Renal cortex interstitium (tissue), 11 donors: ENCODE measurements around the gene NME1. TPM values are rescaled to one million over a fixed set of nuclear protein-coding genes. Genes with fewer than 3 reads are reported as not detected.
"Not testable (repeated sequence)": the region's sequence is repeated elsewhere in the genome, so short reads cannot be mapped to it uniquely, and the experiment has no call there.

Experiments used
- DNase-seq, 11 donors: peaks; one replicate each; pipeline ENCODE4 v3.0.0-alpha.2; 2013; ENCODE audit warnings: low read depth in 9 of 11, low spot score in 4 of 11; ENCODE audit errors: extremely low read depth in 1 of 11
- polyA plus RNA-seq, 3 donors: library from polyadenylated mRNA; unstranded; fragments of 120-200 nt; gene quantifications; one replicate each; pipeline ENCODE4 v1.2.1, GENCODE V29; 2013; ENCODE audit not compliant: insufficient read length in 3 of 3

The NME1 gene
- polyA plus RNA-seq, 3 donors, result 68.1 to 76.2 (median 71.0) TPM

DNA sequence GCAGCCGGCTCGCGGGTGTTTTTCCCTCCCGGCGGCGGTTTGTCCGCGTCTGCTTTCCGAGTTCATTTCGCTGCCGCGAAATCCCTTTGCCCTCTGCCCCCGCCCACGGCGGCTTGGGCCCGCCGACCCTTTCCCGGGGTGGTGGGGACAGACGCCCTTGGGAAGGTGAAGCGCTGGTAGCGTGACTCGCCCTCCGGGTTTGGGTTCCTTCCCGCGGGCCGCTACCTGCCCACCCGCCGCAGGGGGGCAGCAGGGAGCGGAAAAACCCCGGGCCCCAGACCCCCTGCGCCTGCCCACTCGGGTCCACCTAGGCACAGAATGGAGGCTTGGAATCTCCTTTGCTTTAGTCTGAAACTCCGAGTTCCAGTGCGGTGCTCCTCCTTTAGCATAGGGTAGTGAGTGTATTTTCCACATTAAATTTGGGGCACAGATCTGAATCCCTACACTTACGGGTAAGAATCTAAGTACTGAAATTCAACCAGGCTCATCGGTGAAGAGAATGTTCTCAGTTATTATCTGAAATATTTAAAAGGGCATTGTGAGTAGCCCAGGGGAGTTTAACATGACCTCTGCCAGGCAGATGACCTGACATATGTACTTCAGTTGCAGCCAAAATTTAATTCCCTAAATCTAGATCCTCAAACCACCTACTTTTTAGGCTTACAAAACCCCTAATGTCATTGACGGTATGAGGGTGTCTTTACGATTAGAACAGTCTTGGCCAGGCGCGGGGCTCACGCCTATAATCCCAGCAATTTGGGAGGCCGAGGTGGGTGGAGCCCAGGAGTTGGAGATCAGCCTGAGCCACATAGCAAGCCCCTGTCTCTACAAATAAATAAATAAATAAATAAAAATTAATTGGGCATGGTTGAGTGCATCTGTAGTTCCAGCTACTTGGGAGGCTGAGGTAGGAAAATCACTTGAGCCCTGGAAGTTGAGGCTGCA is 13.9 kb downstream of the NME1 start:
- DNase-seq, result peak in 2 of 11 donors; percentile 24 to 52

DNA sequence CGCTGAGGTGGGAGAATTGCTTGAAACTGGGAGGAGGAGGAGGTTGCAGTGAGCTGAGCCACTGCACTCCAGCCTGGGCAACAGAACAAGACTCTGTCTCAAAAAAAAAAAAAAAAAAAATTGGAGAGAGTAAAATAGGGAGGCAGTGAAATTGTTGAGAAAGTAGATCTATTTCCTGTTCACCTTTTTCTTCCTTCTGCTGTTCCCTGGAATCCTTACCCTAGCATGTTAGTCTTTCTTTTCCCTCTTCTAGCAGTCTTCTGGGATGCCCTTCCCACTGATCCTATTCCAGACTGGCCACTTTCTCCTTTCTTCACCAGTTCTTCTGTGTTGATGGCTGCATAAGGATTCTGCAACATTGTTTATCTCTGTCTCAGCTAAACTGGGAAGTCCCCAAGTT is 16.0 kb downstream of the NME1 start:
- no peak for DNase-seq

DNA sequence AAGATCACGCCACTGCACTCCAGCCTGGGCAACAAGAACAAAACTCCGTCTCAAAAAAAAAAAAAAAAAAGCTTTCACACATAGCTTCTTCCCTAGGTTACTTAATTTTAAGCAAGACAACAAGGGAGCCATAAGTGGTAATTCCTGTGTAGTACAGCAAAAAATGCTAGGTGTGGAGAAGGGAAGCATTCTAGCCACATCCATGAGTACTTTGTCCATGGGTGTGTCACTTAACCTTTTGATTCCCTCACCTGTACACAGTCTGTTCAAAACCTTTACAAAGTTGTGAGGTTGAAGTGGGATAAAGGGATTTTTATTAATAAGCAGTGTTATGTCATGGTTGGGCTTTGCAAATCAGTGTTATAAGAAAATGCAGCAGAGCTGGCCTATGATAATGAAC is 17.4 kb downstream of the NME1 start:
- DNase-seq, result no peak

DNA sequence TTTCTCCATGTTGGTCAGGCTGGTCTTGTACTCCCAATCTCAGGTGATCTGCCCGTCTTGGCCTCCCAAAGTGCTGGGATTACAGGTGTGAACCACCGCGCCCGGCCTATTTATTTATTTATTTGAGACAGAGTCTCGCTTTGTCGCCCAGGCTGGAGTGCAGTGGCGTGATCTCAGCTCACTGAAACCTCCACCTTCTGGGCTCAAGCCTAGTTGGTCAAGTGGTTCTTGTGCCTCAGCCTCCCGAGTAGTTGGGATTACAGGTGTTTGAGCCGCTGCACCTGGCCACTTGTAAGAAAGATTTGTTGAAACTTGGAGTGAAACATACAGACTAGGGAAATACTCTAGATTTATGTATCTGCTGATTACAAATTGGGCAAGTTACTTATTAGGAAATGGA is 18.7 kb downstream of the NME1 start:
- not testable (repeated sequence) for DNase-seq

DNA sequence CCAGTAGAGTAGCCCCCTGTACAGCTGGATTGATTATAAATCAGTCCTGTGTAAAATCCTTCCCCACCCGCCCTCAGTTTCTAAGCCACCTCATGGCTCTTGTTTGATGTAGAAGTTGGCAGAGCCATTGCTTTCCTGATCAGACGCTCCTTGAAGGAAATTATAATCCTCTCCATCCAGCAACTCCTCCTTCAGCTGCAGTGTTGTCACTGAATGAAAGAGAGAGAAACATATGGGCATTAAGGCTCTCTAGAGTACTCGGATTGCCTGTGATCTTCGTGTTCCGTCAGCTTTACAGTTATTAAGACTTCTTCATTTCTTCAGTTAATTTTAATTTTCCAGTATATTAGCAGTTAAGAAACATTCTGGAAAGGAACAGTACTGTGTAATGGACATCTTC is 27.1 kb downstream of the NME1 start:
- no peak for DNase-seq

DNA sequence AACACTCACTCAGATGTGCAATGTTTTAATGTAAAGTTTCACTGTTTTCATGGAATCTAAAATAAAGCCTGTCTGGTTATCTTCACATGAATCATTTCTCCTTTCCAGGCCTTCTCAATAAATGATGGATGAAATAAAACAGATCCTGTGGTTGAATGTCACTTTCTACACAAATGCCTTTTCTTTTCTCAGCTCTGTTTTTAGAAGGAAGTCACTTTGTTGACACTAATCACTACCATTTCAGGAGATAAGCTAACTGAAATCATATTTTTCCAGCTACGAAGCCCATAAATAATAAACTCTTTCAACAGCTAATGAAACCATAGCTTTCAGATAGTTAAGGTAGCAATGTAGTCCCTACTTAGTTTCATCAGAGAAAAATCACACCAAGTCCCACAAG is 30.8 kb downstream of the NME1 start:
- no peak for DNase-seq

DNA sequence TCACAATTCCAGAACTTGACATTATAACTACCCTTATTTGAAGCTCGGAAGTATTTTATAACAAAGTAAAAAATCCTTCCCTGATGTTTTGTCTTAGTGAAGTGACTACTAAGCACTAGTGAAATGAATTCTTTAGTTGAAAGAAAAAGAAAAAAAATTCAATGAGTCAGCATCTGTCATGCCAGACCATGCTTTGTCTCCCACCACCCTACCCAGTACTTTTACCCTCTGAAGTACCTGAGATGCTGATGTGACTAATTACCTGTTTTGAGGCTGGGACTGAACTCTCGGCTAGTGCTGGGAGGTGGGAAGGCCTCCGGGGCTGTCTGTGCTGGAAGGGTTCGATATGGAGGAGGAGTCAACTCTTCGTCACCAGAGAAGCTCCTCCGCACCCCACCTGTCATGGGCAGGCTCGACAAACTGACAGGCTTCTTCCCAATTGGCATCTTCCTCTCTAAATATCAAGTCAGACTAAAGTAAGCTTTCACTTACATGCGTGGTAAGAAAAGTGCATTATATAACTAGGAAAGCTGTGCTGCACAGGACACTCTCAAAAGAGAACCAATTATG is 32.5 kb downstream of the NME1 start:
- no peak for DNase-seq

DNA sequence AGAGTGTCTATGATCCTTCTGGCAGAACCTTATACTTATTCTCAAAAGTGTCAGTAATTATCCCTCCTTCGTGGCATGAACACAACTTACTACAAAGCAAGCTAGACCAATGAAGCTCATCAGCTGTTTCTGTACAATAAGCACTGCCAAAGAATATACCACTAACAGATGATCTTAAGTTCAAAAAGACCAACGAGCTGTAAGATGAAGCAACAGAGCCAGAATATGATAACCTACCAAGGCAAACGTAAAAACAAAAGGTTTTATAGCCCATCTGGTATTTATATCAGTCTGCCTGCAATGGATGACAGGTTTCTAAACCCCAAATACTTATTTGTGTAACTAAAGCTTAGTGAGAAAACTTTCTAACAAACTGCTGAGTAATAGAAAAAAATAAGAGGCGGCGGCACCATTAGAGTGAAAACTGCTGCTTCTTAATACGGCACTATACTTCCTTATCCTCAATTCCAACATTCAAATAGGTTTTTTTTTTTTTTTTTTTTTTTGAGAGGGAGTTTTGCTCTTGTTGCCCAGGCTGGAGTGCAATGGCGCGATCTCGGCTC is 35.0 kb downstream of the NME1 start:
- DNase-seq, result no peak

DNA sequence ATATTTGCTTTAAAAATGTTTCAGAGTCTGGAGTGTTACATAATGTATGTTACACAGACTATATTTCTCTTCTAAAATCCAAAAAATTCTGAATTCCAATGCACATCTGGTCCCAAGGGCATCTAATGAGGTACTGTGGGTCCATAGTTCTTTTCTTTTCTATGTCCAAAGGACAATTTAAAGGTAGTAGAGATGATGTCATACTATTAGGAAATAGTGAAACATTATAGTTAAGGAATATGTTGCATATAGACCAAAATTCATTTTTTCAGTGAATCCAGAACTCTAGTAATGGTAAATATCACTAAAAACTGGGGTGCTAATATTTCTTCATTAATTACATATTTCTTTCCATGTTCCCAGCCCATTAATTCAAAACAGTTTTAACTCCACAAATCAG is 35.8 kb downstream of the NME1 start:
- DNase-seq, result no peak

DNA sequence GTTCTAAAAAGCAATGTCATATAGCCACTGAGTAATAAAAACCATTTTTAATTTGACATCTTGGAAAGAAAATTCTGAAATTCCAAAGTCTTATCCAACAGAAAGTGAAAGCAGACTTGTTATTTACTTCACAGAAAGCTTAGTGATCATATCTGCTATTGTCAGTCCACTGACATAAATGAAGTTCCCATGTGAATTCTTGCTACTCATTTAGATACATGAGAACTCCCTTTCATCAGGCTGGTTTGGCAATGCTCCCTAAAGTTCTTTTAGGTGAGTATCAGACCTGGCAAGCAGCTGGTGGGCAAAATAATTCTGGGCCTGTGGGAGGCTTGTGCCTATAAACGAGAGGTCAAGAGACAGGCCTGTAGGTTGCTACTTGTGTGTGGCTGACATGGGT is 36.3 kb downstream of the NME1 start:
- DNase-seq, result no peak

DNA sequence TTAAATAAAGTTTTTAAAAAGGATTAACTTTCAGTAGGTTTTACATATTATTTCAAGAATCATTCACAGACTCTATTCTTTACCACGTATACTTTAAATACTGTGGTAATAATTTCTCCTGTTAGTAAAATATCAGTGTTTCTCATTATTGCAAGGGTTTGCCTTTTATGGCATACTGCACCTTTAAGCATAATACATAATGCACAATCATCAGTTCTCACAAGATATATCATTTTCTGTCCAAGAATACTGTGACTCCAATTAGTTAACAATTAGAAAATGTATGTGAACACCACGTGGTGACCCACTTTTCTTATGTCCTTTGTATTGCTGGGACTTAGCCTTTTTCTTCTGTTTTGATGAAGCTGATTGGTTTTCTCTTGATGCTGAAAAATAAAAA is 38.5 kb downstream of the NME1 start:
- DNase-seq, result no peak

DNA sequence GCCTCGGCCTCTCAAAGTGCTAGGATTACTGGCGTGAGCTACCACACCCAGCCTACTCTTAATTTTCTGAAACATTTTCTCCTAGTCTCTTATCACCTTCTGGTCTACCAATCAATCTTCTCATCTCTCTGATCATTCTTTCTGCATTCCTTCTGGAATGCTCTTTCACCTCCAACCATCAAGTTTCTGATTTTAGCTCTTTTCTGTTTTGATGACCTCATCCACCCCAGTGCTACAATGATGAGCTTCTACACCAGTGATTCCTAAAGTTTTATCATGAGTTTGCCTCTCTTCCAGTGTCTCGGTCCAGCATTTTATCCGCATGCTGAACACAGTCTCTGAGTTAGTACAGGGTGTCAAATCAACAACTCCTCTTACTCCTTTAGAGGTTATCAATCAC is 44.4 kb downstream of the NME1 start:
- no peak for DNase-seq

DNA sequence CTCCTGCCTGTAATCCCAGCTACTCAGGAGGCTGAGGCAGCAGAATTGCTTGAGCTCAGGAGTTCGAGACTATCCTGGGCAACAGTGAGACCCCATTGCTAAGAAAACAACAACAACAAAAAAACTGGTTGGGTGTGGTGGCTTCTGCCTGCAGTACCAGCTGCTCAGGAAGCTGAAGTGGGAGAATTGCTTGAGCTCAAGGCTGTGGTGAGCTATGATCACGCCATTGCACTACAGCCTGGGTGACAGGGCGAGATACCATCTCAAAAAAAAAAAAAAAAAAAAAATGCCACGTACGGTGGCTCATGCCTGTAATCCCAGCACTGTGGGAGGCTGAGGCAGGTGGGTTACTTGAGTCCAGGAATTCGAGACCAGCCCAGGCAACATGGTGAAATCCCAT is 46.9 kb downstream of the NME1 start:
- no peak for DNase-seq

DNA sequence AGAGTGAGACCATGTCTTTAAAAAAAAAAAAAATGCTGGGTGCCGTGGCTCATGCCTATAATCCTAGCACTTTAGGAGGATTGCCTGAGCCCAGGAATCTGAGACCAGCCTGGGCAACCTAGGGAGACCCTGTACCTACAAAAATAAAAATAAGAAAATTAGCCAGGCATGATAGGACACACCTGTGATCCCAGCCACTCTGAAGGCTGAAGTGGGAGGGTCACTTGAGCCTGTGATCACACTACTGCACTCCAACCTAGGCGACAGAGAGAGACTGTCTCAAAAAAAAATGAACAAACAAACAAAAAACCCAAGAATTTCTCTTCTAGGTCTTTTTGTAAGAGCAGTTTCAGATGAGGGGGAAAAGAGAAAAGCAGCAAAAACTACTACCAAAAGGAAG is 47.5 kb downstream of the NME1 start:
- DNase-seq, result no peak

DNA sequence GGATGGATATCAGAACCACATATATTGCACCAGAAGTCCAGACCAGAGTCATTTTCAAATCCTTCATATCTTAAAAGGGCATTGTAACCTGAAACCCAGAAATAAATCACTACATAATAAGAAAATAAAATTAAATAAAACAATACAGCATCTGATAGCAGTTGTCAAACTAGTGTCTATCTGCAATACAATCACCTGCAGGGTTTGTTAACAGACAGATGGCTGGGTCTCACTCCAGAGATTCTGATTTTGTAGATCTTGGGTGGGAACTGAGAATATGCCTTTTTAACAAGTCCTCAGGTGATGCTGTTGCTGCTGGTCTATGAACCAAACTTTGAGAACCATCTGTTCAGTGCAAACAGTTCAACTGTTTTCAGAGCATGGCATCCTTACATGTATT is 50.5 kb downstream of the NME1 start:
- DNase-seq, result no peak

Other genes starting within 250 kb of the NME1 start
- gene SPAG9, start 32.7 kb upstream of the NME1 start, polyA plus RNA-seq, result 100 to 1,000 TPM in 2 of 3 donors, 10 to 100 TPM in 1; 97.0 to 129 (median 103) TPM
- 100 to 1,000 TPM; 221 to 288 (median 268) TPM for gene NME2, start 12.9 kb downstream of the NME1 start, polyA plus RNA-seq
- gene MBTD1, start 106.5 kb downstream of the NME1 start, polyA plus RNA-seq, result 10 to 100 TPM; 47.6 to 61.2 (median 54.4) TPM
- gene UTP18, start 107.0 kb downstream of the NME1 start, polyA plus RNA-seq, result 10 to 100 TPM; 43.9 to 63.7 (median 47.4) TPM